Panc1 (cell line): ENCODE results near the gene TUBB1. TPM values are rescaled to one million over a fixed set of nuclear protein-coding genes. Genes with fewer than 3 reads are reported as not detected.

Experiments
- ATAC-seq: fragments of 200-7000 bp; cut with Tn5 transposase; 2 replicates; pipeline ENCODE4 v1.9.1; 2020; ENCODE audit warnings: mild to moderate bottlenecking, moderate library complexity
- BruUV-seq: library from RNA; stranded (reverse); fragments of 400-500 nt; replicated peaks from 2 replicates; lab custom pipeline; 2021; lab: Mats Ljungman, UMichigan
- CTCF ChIA-PET: fragments of 300-600 bp; sonication (Branson Sonifier 250); formaldehyde crosslinking; loops from one replicate; lab custom pipeline; 2022; ENCODE audit warnings: antibody characterized with exemption; lab: Charles Lee
- POLR2A ChIA-PET: fragments of 300-600 bp; sonication (Branson Sonifier 250); formaldehyde crosslinking; loops from one replicate; lab custom pipeline; 2022; ENCODE audit warnings: antibody characterized with exemption; lab: Charles Lee
- DNase-seq: peaks from one replicate; pipeline ENCODE4 v3.0.0-alpha.2; 2010; ENCODE audit warnings: low read depth, low spot score
- H3K27ac ChIP-seq: 2 replicates; pipeline ENCODE4 v1.5.1; 2011; ENCODE audit warnings: mild to moderate bottlenecking, low read length, inconsistent platforms
- H3K27me3 ChIP-seq: fragments of 200-500 bp; sonication (Bioruptor generic); 2 replicates; pipeline ENCODE4 v1.6.0; 2014; ENCODE audit warnings: low read length, inconsistent platforms; ENCODE audit not compliant: control insufficient read depth, insufficient read depth
- H3K36me3 ChIP-seq: fragments of 200-500 bp; sonication (Bioruptor generic); 2 replicates; pipeline ENCODE4 v1.5.1; 2014; ENCODE audit warnings: inconsistent platforms, mild to moderate bottlenecking, low read length, moderate library complexity; ENCODE audit not compliant: control insufficient read depth, insufficient read depth
- H3K4me1 ChIP-seq: 2 replicates; pipeline ENCODE4 v1.5.1; 2011; ENCODE audit warnings: inconsistent platforms, mild to moderate bottlenecking, low read length, moderate library complexity; ENCODE audit not compliant: control insufficient read depth, insufficient read depth
- H3K4me3 ChIP-seq, 2 experiments: 2 replicates each; pipeline ENCODE4 v1.5.1; 2011 to 2012; ENCODE audit warnings: low read depth in 2 of 2, low read length in 2 of 2, mild to moderate bottlenecking in 2 of 2, inconsistent platforms in 1 of 2, moderate library complexity in 1 of 2
- H3K9me3 ChIP-seq: fragments of 200-500 bp; sonication (Bioruptor generic); 2 replicates; pipeline ENCODE4 v1.5.1; 2014; ENCODE audit warnings: low read depth, mild to moderate bottlenecking, inconsistent platforms, low read length, moderate library complexity; ENCODE audit not compliant: control insufficient read depth, insufficient read depth
- CTCF ChIP-seq: fragments of 450-650 bp; IDR thresholded peaks from 2 replicates; pipeline ENCODE4 v1.5.1; 2017; ENCODE audit warnings: mild to moderate bottlenecking
- POLR2AphosphoS5 ChIP-seq: IDR thresholded peaks from 2 replicates; pipeline ENCODE4 v1.6.1; 2012; ENCODE audit warnings: mild to moderate bottlenecking, low read depth, low read length, moderate library complexity
- REST ChIP-seq, 2 experiments: IDR thresholded peaks; 2 replicates each; pipeline ENCODE4 v1.6.1; 2011 to 2012; ENCODE audit warnings: low read depth in 2 of 2, control low read depth in 1 of 2, low read length in 1 of 2, mild to moderate bottlenecking in 1 of 2, moderate library complexity in 1 of 2; ENCODE audit not compliant: insufficient read depth in 1 of 2
- SIN3A ChIP-seq: IDR thresholded peaks from 2 replicates; pipeline ENCODE4 v1.6.1; 2012; ENCODE audit warnings: low read depth, mild to moderate bottlenecking, low read length, moderate library complexity, borderline replicate concordance; ENCODE audit not compliant: insufficient read depth
- TCF7L2 ChIP-seq: IDR thresholded peaks from 2 replicates; pipeline ENCODE4 v1.6.1; 2011; ENCODE audit warnings: mild to moderate bottlenecking, low read depth, low read length, inconsistent platforms
- in situ Hi-C: cut with HindIII; loops from 2 replicates; pipeline ENCODE4 v1.10.0; 2016; ENCODE audit warnings: low sequenced_read_pairs, low pct_unique_long_range_greater_than_20kb
- intact Hi-C: fragments of 100-400 bp; cut with micrococcal nuclease; formaldehyde crosslinking; loops from one replicate; pipeline ENCODE4 v1.10.0; 2022; ENCODE audit not compliant: unreplicated experiment
- total RNA-seq: library from RNA; stranded (reverse); gene quantifications from one replicate; pipeline ENCODE4 v1.2.1, GENCODE V29; 2021; ENCODE audit not compliant: unreplicated experiment

TUBB1 gene
- total RNA-seq, 1 experiment from 2014 or later = not detected

- Histone ChIP-seq H3K36me3 (no peaks in the 10 kb centered on the region), H3K4me3 (no peak overlapping the region), H3K27me3 (peaks cover 8% of the 10 kb centered on the region; the same call in 1 of the 2 replicates), H3K27ac (no peak overlapping the region), H3K9me3 (no peaks in the 10 kb centered on the region), H3K4me1 (peaks cover 3% of the 10 kb centered on the region; the same call in 1 of the 2 replicates)
- CTCF ChIA-PET = no interaction called here
- ATAC-seq = no peak
- TF ChIP-seq SIN3A (no peak), CTCF (no peak), TCF7L2 (no peak)
- intact Hi-C loops = no loop called here
- DNase-seq = no peak
- POLR2A ChIA-PET = no interaction called here
- in situ Hi-C loops = no loop called here
- no TSS peak for BruUV-seq
Observed at GRCh38 chr20:59048681-59049030, 29.4 kb downstream of the TUBB1 start.

- POLR2A ChIA-PET = no interaction called here
- CTCF ChIA-PET = no interaction called here
- H3K4me1 ChIP-seq = no peaks in the 10 kb centered on the region
Observed at GRCh38 chr20:59050437-59050836, 31.2 kb downstream of the TUBB1 start.

More at GRCh38 chr20:59050437-59050836, 31.2 kb downstream of the TUBB1 start:
- in situ Hi-C loops (no loop called here), intact Hi-C loops (no loop called here)
- H3K27me3 ChIP-seq = peaks cover 15% of the 10 kb centered on the region; the same call in 1 of the 2 replicates
- ATAC-seq (no peak), DNase-seq (no peak)
- H3K9me3 ChIP-seq = no peaks in the 10 kb centered on the region
- BruUV-seq = no TSS peak
- no peak overlapping the region for H3K27ac ChIP-seq
- no peaks in the 10 kb centered on the region for H3K36me3 ChIP-seq
- TF ChIP-seq POLR2AphosphoS5 = no peak
- TF ChIP-seq REST (IDR thresholded peaks at IDR 0.05; ENCODE audit: insufficient read depth in 1 of 2, low read depth in 2 of 2, low read length in 1 of 2) = no peak
- TF ChIP-seq SIN3A = no peak
- no peak for TF ChIP-seq CTCF
- no peak overlapping the region for H3K4me3 ChIP-seq
